K562 (cell line): Measurements from ENCODE around the gene ARL6IP4. TPM values are rescaled to one million over a fixed set of nuclear protein-coding genes. Genes with fewer than 3 reads are reported as not detected.

Experiments used
- CCNT2 ChIP-seq: IDR thresholded peaks from 2 replicates; pipeline ENCODE4 v1.6.1; 2011; ENCODE audit warnings: borderline replicate concordance, low read depth, mild to moderate bottlenecking, moderate library complexity, mixed read lengths, low read length; ENCODE audit not compliant: insufficient read length; ENCODE audit errors: extremely low read depth
- E2F5 ChIP-seq: sonication (generic); formaldehyde crosslinking; IDR thresholded peaks from 2 replicates; pipeline ENCODE4 v1.8.0; 2022; ENCODE audit warnings: mild to moderate bottlenecking, missing genetic modification reagents
- FOXJ3 ChIP-seq: sonication (generic); formaldehyde crosslinking; IDR thresholded peaks from 2 replicates; pipeline ENCODE4 v1.4.0; 2020; ENCODE audit warnings: mild to moderate bottlenecking, missing genetic modification reagents
- POLR2AphosphoS5 ChIP-seq: IDR thresholded peaks from 2 replicates; pipeline ENCODE4 v1.6.1; 2011; ENCODE audit warnings: mild to moderate bottlenecking, low read depth, low read length, moderate library complexity; ENCODE audit not compliant: control insufficient read depth, insufficient read depth
- SAFB ChIP-seq: fragments of 200-400 bp; formaldehyde crosslinking; IDR thresholded peaks from 2 replicates; pipeline ENCODE4 v1.6.1; 2017; ENCODE audit warnings: low read depth, low read length, borderline replicate concordance
- U2AF1 ChIP-seq: fragments of 200-400 bp; formaldehyde crosslinking; optimal IDR thresholded peaks from 2 replicates; pipeline ENCODE3; 2017; ENCODE audit warnings: mild to moderate bottlenecking, low read depth, low read length, moderate library complexity
- ZBTB5 ChIP-seq: fragments of 450-650 bp; IDR thresholded peaks from 2 replicates; pipeline ENCODE4 v1.6.1; 2017; ENCODE audit warnings: antibody characterized with exemption
- ZBTB9 ChIP-seq: fragments of 450-650 bp; formaldehyde crosslinking; IDR thresholded peaks from 2 replicates; pipeline ENCODE4 v1.4.0; 2020; ENCODE audit warnings: mild to moderate bottlenecking, moderate library complexity
- ZNF431 ChIP-seq: sonication (generic); formaldehyde crosslinking; IDR thresholded peaks from 2 replicates; pipeline ENCODE4 v1.8.0; 2022; ENCODE audit warnings: mild to moderate bottlenecking, missing genetic modification reagents
- ZNF57 ChIP-seq: fragments of 450-650 bp; formaldehyde crosslinking; IDR thresholded peaks from 2 replicates; pipeline ENCODE4 v1.4.0; 2020; ENCODE audit warnings: mild to moderate bottlenecking, moderate library complexity
- polyA plus RNA-seq, 8 experiments: library from polyadenylated mRNA; depleted of rRNA in 4 of 8; stranded (reverse) in 5 of 8; unstranded in 3 of 8; fragments of >200 nt; fragmentation: Nextera tagmentation in 2 of 8; fragmentation: Illumina TruSeq in 1 of 8; extraction: Ambion mirVana in 2 of 8; extraction: Trizol in 1 of 8; gene quantifications; 2 replicates each; pipeline versions ENCODE4 v1.2.1 to v1.2.3, GENCODE V29; 2011 to 2014; ENCODE audit warnings: inconsistent platforms in 1 of 8, missing spikeins in 1 of 8
- total RNA-seq, 7 experiments: library from RNA; depleted of rRNA in 6 of 7; stranded (reverse); fragments of >200 nt in 6 of 7; fragmentation: Illumina TruSeq in 2 of 7; extraction: Trizol in 2 of 7; gene quantifications; 2 replicates each; pipeline versions ENCODE4 v1.2.1 to v1.2.3, GENCODE V29; 2011 to 2021; ENCODE audit warnings: low replicate concordance in 1 of 7
- TF ChIP-seq, protein P1 (sequence below), 2 experiments: IDR thresholded peaks; 2 replicates each; pipeline ENCODE4 v1.6.1; 2012; ENCODE audit warnings: improper control_type of control experiment in 2 of 2, low read depth in 2 of 2, low read length in 2 of 2, borderline replicate concordance in 1 of 2
- TF ChIP-seq, protein P2 (sequence below): fragments of 150-350 bp; conservative IDR thresholded peaks from 2 replicates; pipeline ENCODE4 v1.6.1; 2014; ENCODE audit warnings: low read length
- TF ChIP-seq, protein P3 (sequence below): fragments of 250-450 bp; sonication (Bioruptor Pico); IDR thresholded peaks from 2 replicates; pipeline ENCODE4 v1.8.0; 2021; ENCODE audit warnings: moderate library complexity, mild to moderate bottlenecking, inconsistent platforms

Gene ARL6IP4
- total and polyA plus RNA-seq, 9 of the 15 experiments (the other 6 are each of a cell fraction or from before 2014, with no cell fraction given) = 2.4 to 255 (median 151) TPM

- TF ChIP-seq, protein P1, sequence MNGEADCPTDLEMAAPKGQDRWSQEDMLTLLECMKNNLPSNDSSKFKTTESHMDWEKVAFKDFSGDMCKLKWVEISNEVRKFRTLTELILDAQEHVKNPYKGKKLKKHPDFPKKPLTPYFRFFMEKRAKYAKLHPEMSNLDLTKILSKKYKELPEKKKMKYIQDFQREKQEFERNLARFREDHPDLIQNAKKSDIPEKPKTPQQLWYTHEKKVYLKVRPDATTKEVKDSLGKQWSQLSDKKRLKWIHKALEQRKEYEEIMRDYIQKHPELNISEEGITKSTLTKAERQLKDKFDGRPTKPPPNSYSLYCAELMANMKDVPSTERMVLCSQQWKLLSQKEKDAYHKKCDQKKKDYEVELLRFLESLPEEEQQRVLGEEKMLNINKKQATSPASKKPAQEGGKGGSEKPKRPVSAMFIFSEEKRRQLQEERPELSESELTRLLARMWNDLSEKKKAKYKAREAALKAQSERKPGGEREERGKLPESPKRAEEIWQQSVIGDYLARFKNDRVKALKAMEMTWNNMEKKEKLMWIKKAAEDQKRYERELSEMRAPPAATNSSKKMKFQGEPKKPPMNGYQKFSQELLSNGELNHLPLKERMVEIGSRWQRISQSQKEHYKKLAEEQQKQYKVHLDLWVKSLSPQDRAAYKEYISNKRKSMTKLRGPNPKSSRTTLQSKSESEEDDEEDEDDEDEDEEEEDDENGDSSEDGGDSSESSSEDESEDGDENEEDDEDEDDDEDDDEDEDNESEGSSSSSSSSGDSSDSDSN (IDR thresholded peaks at IDR 0.05; ENCODE audit: borderline replicate concordance in 1 of 2, low read depth in 2 of 2, low read length in 2 of 2) = peak; percentile 71 to 78; a peak in 3 of 4 replicates
- TF ChIP-seq ZBTB9 = peak; percentile 76; the same call in 1 of the 2 replicates
- no peak for TF ChIP-seq ZBTB5
- TF ChIP-seq, protein P2, sequence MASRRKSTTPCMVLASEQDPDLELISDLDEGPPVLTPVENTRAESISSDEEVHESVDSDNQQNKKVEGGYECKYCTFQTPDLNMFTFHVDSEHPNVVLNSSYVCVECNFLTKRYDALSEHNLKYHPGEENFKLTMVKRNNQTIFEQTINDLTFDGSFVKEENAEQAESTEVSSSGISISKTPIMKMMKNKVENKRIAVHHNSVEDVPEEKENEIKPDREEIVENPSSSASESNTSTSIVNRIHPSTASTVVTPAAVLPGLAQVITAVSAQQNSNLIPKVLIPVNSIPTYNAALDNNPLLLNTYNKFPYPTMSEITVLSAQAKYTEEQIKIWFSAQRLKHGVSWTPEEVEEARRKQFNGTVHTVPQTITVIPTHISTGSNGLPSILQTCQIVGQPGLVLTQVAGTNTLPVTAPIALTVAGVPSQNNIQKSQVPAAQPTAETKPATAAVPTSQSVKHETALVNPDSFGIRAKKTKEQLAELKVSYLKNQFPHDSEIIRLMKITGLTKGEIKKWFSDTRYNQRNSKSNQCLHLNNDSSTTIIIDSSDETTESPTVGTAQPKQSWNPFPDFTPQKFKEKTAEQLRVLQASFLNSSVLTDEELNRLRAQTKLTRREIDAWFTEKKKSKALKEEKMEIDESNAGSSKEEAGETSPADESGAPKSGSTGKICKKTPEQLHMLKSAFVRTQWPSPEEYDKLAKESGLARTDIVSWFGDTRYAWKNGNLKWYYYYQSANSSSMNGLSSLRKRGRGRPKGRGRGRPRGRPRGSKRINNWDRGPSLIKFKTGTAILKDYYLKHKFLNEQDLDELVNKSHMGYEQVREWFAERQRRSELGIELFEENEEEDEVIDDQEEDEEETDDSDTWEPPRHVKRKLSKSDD = 0 out of 2 replicates have a peak, but pooled peaks have one; percentile 7
- peak; percentile 72 for TF ChIP-seq CCNT2
- peak; percentile 41 for TF ChIP-seq U2AF1
- TF ChIP-seq FOXJ3 = no peak
- no peak for TF ChIP-seq ZNF431 (CRISPR knock-in tag)
- no peak for TF ChIP-seq SAFB
- no peak for TF ChIP-seq E2F5
- peak; percentile 74 for TF ChIP-seq POLR2AphosphoS5
- TF ChIP-seq, protein P3, sequence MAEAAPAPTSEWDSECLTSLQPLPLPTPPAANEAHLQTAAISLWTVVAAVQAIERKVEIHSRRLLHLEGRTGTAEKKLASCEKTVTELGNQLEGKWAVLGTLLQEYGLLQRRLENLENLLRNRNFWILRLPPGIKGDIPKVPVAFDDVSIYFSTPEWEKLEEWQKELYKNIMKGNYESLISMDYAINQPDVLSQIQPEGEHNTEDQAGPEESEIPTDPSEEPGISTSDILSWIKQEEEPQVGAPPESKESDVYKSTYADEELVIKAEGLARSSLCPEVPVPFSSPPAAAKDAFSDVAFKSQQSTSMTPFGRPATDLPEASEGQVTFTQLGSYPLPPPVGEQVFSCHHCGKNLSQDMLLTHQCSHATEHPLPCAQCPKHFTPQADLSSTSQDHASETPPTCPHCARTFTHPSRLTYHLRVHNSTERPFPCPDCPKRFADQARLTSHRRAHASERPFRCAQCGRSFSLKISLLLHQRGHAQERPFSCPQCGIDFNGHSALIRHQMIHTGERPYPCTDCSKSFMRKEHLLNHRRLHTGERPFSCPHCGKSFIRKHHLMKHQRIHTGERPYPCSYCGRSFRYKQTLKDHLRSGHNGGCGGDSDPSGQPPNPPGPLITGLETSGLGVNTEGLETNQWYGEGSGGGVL (CRISPR knock-in tag) = no peak
- no peak for TF ChIP-seq ZNF57 (CRISPR knock-in tag)
Observed at GRCh38 chr12:122980183-122981035, at the start of gene ARL6IP4 (continued).
